Fibroblast of gingiva (primary cell): ENCODE data around the gene CARTPT.

Experiments used
- DNase-seq: peaks from one replicate; pipeline ENCODE4 v3.0.0-alpha.2; 2011; ENCODE audit warnings: low read depth

CARTPT gene

DNA sequence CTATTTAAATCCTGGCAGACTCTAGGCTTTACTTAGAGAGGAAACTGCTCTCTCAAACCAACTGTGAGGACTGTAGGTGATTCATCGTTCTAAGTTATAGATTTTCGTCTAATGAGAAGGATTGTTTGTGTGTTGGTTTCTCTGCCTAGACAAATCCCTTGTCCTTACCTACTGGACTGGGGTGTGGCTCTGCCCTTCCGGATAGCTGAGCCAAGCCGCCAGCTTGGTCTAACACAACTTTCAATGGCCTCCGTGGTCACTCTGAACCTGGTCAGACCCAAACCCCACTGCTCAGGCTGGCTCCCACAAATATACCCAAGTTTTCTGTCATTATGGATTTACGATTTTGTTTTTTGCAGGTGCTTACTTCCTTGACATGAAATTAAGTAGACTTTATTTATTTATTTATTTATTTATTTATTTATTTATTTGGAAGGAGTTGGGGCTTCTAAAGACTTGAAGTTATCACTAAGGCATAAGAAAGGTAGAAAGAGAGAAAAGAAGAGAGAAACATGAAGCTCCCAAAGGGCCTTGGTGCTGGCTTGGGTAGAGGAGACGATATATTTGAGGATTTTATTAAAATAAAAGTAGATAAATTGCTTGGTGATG is 19.0 kb downstream of the CARTPT start:
- DNase-seq: no peak

DNA sequence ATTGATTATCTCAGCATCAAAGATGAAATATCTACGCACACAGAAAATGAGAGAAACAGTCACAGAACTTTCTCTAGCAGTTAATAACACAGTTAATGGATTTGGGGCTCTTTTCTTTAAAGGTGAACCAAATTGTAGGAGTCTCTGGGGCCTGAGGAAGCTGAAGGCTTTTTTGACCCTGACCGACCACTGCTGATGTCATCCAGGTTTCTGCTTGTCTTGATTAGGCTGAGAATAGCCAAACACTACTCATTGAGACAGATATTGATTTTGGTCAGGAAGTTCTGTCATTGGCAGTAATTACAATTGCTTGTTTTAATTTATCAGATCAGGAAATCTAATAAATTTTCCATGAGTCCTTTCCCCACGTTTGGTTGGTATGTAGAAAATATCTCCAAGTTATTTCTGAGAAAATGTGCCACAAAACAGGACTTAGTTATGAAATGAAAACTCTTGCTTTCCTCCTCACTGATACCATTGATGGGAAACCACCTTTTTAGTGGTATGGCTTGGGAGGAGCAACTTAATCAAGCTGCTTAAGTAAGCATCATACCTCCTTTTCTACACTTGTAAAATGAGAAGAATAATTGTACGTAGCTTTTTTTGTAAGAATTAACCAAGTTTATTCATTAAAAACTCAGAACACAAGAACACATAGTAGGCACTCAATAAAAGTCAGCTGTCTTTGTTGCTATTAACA is 19.7 kb downstream of the CARTPT start:
- DNase-seq: no peak

DNA sequence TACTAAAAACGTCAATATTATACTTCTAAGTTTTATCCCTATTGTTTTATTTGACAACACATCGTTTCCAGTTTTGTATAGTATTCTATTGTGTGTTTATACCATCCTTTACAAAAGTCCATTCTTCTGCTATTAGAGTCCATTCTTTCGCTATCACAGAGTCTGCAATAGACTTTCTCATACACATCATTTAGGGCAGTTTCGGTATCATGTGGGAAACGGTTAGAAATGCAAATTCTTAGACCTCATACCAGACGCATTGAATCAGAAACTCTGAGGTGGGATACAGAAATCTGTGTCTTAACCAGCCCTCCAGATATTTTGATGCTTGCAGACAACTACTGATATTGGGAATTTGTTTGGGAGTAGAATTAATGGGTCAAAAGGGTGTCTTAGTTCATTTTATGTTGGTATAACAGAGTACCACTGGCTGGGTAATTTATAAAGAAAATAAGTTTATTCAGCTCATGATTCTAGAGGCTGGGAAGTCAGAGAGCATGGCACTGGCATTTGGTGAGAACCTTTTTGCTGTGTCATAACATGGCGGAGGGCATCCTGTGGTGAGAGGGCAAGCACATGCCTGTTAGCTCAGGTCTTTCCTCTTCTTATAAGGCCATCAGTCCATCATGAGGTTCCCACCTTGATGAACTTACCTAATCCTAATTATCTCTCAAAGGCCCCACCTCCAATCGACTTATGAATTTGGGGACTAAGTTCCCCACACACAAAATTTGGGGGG is 21.1 kb downstream of the CARTPT start:
- DNase-seq: no peak

DNA sequence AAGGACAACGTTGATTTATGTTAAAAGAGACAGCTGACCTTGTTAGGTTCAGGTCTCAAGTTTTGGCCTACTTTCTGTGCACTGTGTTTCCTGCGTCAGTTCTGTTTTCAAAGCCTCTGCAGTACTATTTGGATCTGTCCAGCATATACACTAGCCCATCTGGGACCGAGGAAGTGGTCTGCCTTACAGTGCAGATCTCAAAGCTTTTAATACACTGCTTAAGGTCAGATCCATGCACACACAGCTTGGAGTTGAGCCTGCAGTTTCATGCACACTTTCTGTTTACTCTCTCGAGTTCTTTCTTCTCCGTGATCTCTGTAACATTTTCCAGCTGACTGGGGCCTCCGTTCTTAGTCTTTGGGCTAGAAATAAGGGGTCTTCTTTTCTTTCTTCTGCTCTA is 24.1 kb downstream of the CARTPT start:
- no peak for DNase-seq

DNA sequence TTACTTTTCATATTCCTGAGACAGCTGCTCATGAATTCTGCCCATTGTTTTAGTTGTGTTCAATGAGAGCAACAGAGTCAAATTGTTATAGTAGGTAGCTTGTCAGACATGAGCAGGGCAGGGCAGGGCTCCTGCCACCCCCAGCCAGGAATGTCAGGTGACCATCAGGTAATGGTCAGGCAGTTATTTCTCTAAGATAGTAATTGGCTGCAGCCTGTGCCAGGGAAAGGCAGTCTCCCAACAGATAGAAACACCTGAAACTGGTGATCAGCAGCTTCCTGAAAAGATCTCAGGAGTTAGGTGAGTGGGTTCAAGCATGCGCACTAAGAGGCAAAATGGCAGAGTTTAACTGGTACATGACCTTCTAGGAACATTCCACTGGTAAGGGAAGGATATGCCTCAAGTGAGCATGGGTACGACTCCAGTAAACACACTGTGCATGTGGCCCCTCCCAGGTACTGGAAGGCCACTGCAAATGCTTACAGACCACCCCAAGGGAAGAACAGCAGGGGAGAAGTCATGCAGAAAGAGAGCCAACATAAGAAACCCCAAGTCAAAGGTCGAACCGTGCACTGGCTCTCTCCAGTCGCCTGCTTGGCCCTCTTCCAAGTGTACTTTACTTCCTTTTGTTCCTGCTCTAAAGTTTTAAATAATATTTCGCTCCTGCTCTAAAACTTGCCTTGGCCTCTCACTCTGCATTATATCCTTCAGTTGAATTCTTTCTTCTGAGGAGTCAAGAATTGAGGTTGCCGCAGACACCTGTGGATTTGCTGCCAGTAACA is 25.1 kb downstream of the CARTPT start:
- DNase-seq: no peak

DNA sequence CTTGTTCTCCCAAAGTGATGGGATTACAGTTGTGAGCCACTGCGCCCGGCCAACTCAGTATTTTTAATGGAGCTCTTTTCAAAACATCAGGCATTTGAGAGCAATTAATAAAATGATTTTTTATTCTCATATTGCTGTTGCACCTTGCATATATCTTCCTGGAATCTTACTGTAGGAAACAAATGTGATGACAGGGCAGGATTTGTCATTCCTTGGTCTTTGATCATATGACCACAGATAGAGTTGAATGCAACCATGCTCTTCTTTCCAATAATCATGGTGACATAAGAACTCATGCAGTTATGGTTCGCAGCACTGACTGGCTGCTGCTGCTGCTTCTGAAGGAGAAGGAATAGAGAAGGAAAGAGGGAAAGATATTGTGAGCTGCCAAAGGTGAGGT is 28.1 kb downstream of the CARTPT start:
- no peak for DNase-seq

DNA sequence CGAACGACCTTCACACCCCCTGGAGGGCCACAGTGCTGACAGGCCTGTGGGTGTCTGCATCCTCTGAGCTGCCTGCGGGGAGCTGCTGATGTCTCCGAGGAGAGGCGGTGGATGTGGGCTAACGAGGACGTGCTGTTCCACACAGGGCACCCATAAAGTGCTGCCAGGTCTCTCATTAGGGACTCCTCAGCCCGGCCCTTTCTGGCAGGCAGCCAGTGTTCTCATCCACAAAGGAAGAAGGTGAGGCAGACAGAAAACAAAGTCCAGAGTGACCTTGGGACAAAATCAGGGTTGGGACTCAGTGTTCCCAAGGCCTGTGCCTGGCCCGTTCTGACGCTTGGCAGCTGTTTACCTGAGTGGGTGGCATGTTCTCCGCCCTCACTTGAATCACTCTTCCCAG is 29.3 kb downstream of the CARTPT start:
- DNase-seq: no peak

DNA sequence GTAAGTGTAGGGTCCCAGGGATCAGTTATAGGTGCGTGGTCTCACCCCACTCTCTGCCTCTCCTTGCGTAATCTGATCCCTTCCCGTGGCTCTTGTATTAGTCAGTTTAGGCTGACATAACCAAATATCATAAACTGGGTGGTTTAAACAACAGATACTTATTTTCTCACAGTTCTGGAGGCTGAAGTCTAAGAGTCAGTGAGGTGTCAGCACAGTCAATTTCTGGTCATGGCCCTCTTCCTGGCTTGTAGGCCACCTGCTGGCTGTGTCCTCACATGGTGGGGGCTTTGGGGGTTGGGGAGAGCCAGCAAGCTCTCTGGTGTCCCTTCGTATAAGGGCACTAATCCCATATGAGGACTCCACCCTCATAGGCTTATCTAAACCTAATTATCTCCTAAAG is 32.3 kb downstream of the CARTPT start:
- DNase-seq: no peak

DNA sequence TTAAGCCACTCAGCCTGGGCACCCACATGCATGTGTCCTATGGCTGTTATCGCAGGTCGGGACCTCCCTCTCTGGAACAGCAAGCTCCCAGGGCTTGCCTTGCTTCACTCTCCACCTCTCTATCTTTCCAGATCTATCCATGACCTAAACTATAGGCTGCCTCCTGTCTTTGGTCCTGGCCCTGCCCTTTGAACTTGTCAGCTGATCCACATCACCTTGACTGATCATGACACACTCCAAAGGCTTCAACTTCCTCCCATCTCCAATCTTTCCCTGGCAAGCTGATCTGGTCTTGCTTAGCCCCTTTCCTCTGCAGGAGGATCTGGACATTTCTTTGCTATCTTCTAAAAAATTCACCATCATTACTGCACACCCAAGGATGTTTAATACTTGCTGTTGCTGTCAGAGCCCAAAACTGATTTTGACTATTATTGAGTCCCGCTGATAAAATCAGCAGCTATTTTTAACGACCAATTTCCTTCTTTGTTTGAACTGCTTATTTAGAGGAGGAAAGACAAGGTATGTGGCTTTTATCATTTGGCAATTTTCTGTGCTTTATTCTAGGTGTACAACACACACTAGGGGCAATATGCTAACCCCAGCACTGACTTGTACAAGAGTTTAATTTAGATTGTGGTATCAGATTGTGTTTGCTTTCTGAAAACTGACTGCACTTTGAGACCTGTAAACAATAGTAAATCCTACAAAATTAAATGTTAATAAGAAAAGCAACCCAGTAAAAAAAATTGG is 33.5 kb downstream of the CARTPT start:
- no peak for DNase-seq

DNA sequence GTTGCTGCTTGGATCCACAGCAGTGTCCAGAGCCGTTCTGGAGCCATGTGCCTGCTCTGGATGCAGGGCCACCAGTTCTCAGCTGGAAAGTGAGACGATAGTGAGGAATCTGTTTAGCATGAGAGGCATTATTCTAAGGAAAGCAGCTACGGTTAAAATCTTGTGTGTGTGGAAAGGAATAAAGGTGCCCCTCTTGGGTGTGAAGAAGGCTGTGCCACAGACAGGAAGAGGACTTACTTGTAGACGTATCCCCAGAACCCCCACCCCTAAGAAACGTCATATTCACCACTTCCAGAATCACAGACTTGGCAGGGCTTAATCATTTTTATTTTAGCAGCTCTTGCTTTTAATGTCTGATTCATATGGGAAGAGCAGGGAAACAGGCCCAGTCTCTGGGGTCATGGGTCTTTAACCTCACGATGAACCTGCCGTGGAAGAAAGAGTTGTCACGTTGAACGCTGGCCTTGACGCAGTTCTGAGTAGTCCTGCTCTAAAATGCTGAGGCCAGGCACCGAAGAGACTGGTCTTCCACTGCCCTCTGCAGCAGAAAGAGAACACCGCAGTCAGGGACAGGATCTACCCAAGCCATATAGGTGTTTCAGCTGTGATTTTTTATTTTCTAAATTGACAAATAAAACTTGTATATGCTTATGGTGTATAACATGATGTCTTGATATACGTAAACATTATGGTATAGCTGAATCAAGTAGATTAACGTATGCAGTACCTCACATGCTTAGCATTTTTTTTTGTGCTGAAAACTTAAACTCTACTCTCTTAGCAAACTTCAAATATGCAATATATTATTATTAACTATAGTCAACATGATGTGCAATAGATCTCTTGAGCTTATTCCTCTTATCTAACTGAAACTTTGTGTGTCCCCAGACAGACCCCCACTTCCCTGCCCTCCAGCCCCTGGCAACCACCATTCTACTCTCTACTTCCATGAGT is 38.8 kb downstream of the CARTPT start:
- peak; percentile 64 for DNase-seq

DNA sequence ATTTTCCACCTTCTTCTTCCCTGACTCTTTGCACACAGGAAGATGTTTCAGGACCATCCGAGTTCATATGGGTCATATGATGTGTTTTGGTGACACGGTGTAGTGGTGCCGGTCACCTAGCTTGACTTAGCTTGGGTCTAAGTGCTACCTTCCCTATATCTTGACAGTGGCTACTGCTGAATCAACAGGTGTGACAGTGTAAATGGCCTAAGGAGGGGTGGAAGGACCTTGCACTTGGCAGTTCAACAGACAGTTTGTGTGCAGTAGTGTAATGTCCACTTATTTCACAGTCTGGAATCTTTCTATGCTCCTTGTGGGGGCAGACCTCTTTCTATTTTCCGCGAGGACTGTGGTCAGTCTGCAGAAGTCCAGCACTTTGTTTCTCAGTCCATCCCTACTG is 43.8 kb downstream of the CARTPT start:
- no peak for DNase-seq

DNA sequence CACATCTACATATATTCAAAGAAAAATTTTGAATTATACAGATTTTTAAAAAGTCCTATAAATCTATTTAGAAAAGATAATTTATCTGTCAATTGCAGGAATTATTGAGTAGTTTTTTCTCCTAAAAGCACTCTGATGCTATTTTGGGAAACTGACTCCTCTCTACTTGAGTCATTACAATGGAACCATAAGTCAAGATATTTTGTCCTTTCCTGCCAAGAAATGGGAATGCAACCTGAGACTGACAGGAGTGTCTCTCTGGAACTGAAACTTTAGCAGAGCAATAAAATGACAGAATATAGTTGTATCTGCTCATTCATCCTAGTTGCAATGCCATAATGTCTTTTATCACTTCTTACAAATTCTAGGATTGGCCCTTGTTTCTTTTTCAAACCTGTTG is 48.6 kb downstream of the CARTPT start:
- peak; percentile 23 for DNase-seq

DNA sequence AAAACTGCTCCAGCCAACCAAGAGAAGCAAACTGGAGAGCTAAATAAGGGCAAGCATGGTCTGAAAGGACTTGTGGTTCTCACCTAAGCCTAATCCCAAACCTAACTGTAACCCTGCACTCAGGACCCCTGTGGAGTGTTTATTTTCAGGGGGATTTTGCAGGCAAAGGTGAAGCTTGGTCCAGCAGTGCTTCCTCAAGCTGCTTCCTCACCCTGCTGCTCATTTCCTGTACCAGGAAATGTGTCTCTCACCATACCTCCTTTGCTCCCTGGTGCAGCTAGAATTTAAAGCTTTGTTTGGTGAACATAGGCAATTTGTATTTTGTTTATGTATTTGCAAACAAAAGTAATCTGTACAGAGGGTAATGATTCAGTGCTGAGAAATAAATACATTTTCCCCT is 50.2 kb downstream of the CARTPT start:
- no peak for DNase-seq

DNA sequence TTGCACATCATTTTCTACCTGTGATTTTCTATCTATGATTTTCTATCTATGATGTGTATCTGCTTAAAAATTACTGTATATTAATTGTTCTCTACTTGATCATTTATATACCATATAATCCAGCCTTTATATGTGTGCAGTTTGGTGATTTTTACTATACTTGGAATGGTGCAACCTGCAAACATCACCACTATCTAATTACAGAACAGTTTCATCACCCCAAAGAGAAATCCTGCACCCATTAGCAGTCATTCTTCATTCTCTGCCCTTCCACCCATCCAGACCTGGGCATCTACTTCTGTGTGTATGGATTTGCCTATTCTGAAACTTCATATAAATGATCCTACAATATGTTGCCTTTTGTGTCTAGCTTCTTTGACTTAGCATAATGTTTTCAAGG is 51.3 kb downstream of the CARTPT start:
- DNase-seq: no peak
